ENCODE data around the gene IFNL2. TPM values are rescaled to one million over a fixed set of nuclear protein-coding genes. Genes with fewer than 3 reads are reported as not detected.

Gene IFNL2
- total and polyA plus RNA-seq, 9 of the 15 experiments (the other 6 are each of a cell fraction or from before 2014, with no cell fraction given) = not detected

DNA sequence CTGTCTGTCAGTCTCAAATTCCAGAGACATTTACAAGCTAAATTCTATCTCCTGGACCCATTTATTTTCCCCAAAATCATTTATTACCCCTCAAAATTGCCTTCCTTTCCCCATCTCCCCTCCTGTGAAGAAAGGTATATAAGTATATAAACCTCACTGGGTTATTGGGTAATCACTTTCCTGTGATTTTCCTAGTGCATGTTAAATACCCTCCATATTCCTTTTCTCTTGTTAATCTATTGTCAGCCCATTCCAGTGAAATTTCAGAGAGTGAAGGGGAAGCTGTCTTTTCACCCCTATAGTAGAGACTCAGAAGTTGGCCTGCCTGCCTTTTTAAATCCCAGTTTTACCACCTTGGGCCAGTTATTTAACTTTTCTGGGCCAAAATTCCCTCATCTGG is 37.9 kb downstream of the IFNL2 start:
- H3K27ac ChIP-seq (ENCODE audit: extremely low read depth, low read depth, low read length) = no peak overlapping the region
- H3K79me2 ChIP-seq (ENCODE audit: control insufficient read depth, insufficient read depth, low read length) = peaks cover 12% of the 10 kb centered on the region; the same call in 2 of the 3 replicates
- CTCF ChIA-PET (ENCODE audit: low intra/inter-chr PET ratio) = no interaction called here
- H3K9ac ChIP-seq (ENCODE audit: insufficient read depth in 1 of 2, low read depth in 2 of 2, low read length in 2 of 2) = no peak overlapping the region
- no peak overlapping the region for H2AFZ ChIP-seq (ENCODE audit: low read depth, low read length)
- intact Hi-C loops (cut with micrococcal nuclease) (loop anchor here (10.0 kb wide), 1 partner anchor 51 kb away; no protein-coding TSS in a partner anchor), in situ Hi-C loops (cut with MboI) (no loop called here)
- H3K4me1 ChIP-seq (replicated peaks in 1 of 2; ENCODE audit: control insufficient read depth in 2 of 2, insufficient read depth in 2 of 2, low read length in 2 of 2) = peaks cover 38 to 40% of the 10 kb centered on the region in 2 experiments
- POLR2A ChIA-PET = interaction anchor here (0.7 to 1.1 kb wide), 2 partner anchors 10 to 107 kb away, joined by 3 read pairs; partner anchors contain the start of gene IFNL1
- no peaks in the 10 kb centered on the region for H3K9me3 ChIP-seq (replicated peaks; ENCODE audit: control insufficient read depth, insufficient read depth, low read depth, low read length)
- no peak for DNase-seq (ENCODE audit: extremely low read depth in 1 of 4, low spot score in 3 of 4)
- no peak for ATAC-seq
- no peaks in the 10 kb centered on the region for H4K20me1 ChIP-seq (replicated peaks; ENCODE audit: control insufficient read depth, insufficient read depth, low read length)
- TF ChIP-seq POLR2AphosphoS2 (IDR thresholded peaks at IDR 0.05; ENCODE audit: low read length) (no peak), ATF7 (IDR thresholded peaks at IDR 0.05) (no peak), CBX3 (IDR thresholded peaks at IDR 0.05; ENCODE audit: borderline replicate concordance in 1 of 2, low read length in 2 of 2) (no peak), HMG20A (CRISPR knock-in tag; conservative IDR thresholded peaks at IDR 0.05) (no peak), ZC3H8 (IDR thresholded peaks at IDR 0.05) (no peak), ZC3H4 (CRISPR knock-in tag; IDR thresholded peaks at IDR 0.05; ENCODE audit: borderline replicate concordance) (no peak), SIN3A (IDR thresholded peaks at IDR 0.05; ENCODE audit: borderline replicate concordance in 2 of 2, control insufficient read depth in 1 of 2, low read depth in 2 of 2, low read length in 2 of 2) (no peak), FUS (optimal IDR thresholded peaks at IDR 0.05; ENCODE audit: low read depth, low read length) (no peak)
- TF ChIP-seq, protein P1, sequence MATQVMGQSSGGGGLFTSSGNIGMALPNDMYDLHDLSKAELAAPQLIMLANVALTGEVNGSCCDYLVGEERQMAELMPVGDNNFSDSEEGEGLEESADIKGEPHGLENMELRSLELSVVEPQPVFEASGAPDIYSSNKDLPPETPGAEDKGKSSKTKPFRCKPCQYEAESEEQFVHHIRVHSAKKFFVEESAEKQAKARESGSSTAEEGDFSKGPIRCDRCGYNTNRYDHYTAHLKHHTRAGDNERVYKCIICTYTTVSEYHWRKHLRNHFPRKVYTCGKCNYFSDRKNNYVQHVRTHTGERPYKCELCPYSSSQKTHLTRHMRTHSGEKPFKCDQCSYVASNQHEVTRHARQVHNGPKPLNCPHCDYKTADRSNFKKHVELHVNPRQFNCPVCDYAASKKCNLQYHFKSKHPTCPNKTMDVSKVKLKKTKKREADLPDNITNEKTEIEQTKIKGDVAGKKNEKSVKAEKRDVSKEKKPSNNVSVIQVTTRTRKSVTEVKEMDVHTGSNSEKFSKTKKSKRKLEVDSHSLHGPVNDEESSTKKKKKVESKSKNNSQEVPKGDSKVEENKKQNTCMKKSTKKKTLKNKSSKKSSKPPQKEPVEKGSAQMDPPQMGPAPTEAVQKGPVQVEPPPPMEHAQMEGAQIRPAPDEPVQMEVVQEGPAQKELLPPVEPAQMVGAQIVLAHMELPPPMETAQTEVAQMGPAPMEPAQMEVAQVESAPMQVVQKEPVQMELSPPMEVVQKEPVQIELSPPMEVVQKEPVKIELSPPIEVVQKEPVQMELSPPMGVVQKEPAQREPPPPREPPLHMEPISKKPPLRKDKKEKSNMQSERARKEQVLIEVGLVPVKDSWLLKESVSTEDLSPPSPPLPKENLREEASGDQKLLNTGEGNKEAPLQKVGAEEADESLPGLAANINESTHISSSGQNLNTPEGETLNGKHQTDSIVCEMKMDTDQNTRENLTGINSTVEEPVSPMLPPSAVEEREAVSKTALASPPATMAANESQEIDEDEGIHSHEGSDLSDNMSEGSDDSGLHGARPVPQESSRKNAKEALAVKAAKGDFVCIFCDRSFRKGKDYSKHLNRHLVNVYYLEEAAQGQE (IDR thresholded peaks at IDR 0.05; ENCODE audit: borderline replicate concordance) = no peak
- TF ChIP-seq, protein P1 (CRISPR knock-in tag; IDR thresholded peaks at IDR 0.05; ENCODE audit: low read depth) = no peak
- TF ChIP-seq, protein P2, sequence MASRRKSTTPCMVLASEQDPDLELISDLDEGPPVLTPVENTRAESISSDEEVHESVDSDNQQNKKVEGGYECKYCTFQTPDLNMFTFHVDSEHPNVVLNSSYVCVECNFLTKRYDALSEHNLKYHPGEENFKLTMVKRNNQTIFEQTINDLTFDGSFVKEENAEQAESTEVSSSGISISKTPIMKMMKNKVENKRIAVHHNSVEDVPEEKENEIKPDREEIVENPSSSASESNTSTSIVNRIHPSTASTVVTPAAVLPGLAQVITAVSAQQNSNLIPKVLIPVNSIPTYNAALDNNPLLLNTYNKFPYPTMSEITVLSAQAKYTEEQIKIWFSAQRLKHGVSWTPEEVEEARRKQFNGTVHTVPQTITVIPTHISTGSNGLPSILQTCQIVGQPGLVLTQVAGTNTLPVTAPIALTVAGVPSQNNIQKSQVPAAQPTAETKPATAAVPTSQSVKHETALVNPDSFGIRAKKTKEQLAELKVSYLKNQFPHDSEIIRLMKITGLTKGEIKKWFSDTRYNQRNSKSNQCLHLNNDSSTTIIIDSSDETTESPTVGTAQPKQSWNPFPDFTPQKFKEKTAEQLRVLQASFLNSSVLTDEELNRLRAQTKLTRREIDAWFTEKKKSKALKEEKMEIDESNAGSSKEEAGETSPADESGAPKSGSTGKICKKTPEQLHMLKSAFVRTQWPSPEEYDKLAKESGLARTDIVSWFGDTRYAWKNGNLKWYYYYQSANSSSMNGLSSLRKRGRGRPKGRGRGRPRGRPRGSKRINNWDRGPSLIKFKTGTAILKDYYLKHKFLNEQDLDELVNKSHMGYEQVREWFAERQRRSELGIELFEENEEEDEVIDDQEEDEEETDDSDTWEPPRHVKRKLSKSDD (conservative IDR thresholded peaks at IDR 0.05; ENCODE audit: low read length) = no peak
- BruUV-seq (replicated peaks) = no TSS peak
- H3K4me3 ChIP-seq = no peak overlapping the region
- H3K4me2 ChIP-seq (ENCODE audit: insufficient read depth, low read length) = no peak overlapping the region
- no peaks in the 10 kb centered on the region for H3K9me1 ChIP-seq (ENCODE audit: control insufficient read depth, insufficient read depth, low read length)
- H3K27me3 ChIP-seq (ENCODE audit: control insufficient read depth in 2 of 2, insufficient read depth in 2 of 2, low read length in 2 of 2) = no peaks in the 10 kb centered on the region
- no peak for FAIRE-seq
- H3K36me3 ChIP-seq (ENCODE audit: control insufficient read depth, insufficient read depth, low read length) = peaks cover 13% of the 10 kb centered on the region; the same call in 1 of the 3 replicates

Measured in K562 (cell line).